ENCODE data around the gene RASSF8. TPM values are rescaled to one million over a fixed set of nuclear protein-coding genes. Genes with fewer than 3 reads are reported as not detected.
A peak's percentile ranks its signal among the peaks of the same experiment; 100 is the strongest.

RASSF8 gene
- total RNA-seq, 1 experiment from 2014 or later: 9.2 TPM

DNA sequence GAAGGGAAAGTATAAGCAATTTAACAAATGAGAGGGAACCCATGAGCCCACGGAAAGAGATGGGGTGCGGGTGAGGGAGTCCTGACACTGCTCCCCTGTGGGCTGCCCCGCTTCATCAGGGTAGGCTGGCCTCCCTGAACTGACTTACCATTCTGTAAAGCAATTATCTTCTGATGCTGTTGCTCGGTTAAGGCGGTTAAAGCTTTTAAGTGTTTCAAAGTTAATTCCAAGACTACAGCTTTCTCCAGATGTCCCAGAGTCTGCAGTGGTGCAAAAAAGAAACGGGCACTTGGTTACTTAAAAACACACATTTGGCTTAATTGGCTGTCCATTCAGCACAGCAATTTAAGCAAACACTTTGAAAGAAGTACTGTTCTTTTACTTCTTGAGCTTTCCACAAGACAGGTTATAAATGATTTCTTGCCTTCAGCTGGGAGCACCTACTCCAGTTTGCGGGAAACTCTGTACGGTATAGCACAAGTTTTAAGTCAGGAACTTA is 165.0 kb downstream of the RASSF8 start:
- Histone ChIP-seq H3K9me2 (ENCODE audit: insufficient read depth) (no peaks in the 10 kb centered on the region), H3K27me3 (ENCODE audit: insufficient read depth, low read length) (peaks cover 11% of the 10 kb centered on the region; the same call in 1 of the 2 replicates)
- POLR2A ChIA-PET: no interaction called here

More for the DNA sequence above, 165.0 kb downstream of the RASSF8 start:
- ATAC-seq (no peak), DNase-seq (ENCODE audit: low read depth, low spot score) (no peak)
- TF ChIP-seq RAD21 (IDR thresholded peaks at IDR 0.05; ENCODE audit: low read depth) (no peak), FOSL1 (IDR thresholded peaks at IDR 0.05; ENCODE audit: low read depth) (no peak), ZNF274 (IDR thresholded peaks at IDR 0.05; ENCODE audit: low read depth, low read length) (no peak), SIN3A (IDR thresholded peaks at IDR 0.05; ENCODE audit: low read depth) (no peak), EZH2 (IDR thresholded peaks at IDR 0.05) (no peak), EZH2phosphoT487 (IDR thresholded peaks at IDR 0.05; ENCODE audit: borderline replicate concordance) (no peak), ELF1 (IDR thresholded peaks at IDR 0.05; ENCODE audit: borderline replicate concordance, low read depth) (no peak), POLR2A (IDR thresholded peaks at IDR 0.05; ENCODE audit: borderline replicate concordance, extremely low read depth, insufficient read depth, insufficient read length) (no peak), SRF (IDR thresholded peaks at IDR 0.05; ENCODE audit: low read depth) (no peak), CBX3 (IDR thresholded peaks at IDR 0.05; ENCODE audit: low read depth) (no peak), SP1 (IDR thresholded peaks at IDR 0.05; ENCODE audit: low read depth) (no peak), POLR2AphosphoS5 (IDR thresholded peaks at IDR 0.05; ENCODE audit: low read depth, low read length) (no peak)
- TF ChIP-seq, protein P1, sequence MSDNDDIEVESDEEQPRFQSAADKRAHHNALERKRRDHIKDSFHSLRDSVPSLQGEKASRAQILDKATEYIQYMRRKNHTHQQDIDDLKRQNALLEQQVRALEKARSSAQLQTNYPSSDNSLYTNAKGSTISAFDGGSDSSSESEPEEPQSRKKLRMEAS (IDR thresholded peaks at IDR 0.05): no peak
- TF ChIP-seq, protein P2, sequence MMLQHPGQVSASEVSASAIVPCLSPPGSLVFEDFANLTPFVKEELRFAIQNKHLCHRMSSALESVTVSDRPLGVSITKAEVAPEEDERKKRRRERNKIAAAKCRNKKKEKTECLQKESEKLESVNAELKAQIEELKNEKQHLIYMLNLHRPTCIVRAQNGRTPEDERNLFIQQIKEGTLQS (IDR thresholded peaks at IDR 0.05): no peak
- TF ChIP-seq, protein P3, sequence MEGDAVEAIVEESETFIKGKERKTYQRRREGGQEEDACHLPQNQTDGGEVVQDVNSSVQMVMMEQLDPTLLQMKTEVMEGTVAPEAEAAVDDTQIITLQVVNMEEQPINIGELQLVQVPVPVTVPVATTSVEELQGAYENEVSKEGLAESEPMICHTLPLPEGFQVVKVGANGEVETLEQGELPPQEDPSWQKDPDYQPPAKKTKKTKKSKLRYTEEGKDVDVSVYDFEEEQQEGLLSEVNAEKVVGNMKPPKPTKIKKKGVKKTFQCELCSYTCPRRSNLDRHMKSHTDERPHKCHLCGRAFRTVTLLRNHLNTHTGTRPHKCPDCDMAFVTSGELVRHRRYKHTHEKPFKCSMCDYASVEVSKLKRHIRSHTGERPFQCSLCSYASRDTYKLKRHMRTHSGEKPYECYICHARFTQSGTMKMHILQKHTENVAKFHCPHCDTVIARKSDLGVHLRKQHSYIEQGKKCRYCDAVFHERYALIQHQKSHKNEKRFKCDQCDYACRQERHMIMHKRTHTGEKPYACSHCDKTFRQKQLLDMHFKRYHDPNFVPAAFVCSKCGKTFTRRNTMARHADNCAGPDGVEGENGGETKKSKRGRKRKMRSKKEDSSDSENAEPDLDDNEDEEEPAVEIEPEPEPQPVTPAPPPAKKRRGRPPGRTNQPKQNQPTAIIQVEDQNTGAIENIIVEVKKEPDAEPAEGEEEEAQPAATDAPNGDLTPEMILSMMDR (IDR thresholded peaks at IDR 0.05 in 2 of 3, conservative IDR thresholded peaks at IDR 0.05 in 1 of 3; ENCODE audit: borderline replicate concordance in 1 of 3, insufficient read depth in 1 of 3, low read depth in 2 of 3, low read length in 2 of 3): no peak; a peak in 1 of 6 replicates
- TF ChIP-seq, protein P4, sequence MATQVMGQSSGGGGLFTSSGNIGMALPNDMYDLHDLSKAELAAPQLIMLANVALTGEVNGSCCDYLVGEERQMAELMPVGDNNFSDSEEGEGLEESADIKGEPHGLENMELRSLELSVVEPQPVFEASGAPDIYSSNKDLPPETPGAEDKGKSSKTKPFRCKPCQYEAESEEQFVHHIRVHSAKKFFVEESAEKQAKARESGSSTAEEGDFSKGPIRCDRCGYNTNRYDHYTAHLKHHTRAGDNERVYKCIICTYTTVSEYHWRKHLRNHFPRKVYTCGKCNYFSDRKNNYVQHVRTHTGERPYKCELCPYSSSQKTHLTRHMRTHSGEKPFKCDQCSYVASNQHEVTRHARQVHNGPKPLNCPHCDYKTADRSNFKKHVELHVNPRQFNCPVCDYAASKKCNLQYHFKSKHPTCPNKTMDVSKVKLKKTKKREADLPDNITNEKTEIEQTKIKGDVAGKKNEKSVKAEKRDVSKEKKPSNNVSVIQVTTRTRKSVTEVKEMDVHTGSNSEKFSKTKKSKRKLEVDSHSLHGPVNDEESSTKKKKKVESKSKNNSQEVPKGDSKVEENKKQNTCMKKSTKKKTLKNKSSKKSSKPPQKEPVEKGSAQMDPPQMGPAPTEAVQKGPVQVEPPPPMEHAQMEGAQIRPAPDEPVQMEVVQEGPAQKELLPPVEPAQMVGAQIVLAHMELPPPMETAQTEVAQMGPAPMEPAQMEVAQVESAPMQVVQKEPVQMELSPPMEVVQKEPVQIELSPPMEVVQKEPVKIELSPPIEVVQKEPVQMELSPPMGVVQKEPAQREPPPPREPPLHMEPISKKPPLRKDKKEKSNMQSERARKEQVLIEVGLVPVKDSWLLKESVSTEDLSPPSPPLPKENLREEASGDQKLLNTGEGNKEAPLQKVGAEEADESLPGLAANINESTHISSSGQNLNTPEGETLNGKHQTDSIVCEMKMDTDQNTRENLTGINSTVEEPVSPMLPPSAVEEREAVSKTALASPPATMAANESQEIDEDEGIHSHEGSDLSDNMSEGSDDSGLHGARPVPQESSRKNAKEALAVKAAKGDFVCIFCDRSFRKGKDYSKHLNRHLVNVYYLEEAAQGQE (IDR thresholded peaks at IDR 0.05; ENCODE audit: low read depth): no peak
- Histone ChIP-seq H3K4me3 (replicated peaks in 1 of 2; ENCODE audit: low read depth in 1 of 2, low read length in 2 of 2) (peak overlapping the region in 1 of 2 experiments; percentile 61; a peak in 2 of 4 replicates), H3K4me1 (ENCODE audit: control insufficient read depth in 1 of 2, insufficient read depth in 2 of 2, low read length in 2 of 2) (peaks cover 14 to 47% of the 10 kb centered on the region in 2 experiments), H2AFZ (ENCODE audit: low read depth, low read length, poor library complexity, severe bottlenecking) (no peak overlapping the region), H3K36me3 (ENCODE audit: control insufficient read depth in 1 of 2, insufficient read depth in 2 of 2, low read length in 2 of 2) (no peaks in the 10 kb centered on the region), H3K79me2 (ENCODE audit: insufficient read depth, low read length) (no peaks in the 10 kb centered on the region), H3K9me3 (ENCODE audit: control insufficient read depth in 1 of 2, insufficient read depth in 1 of 2, low read depth in 1 of 2, low read length in 2 of 2) (no peaks in the 10 kb centered on the region), H3K9ac (ENCODE audit: low read length) (0 out of 2 replicates have a peak overlapping the region, but pooled peaks have one; percentile 51), H3K4me2 (ENCODE audit: low read length) (peak overlapping the region; percentile 86), H4K20me1 (ENCODE audit: insufficient read depth) (no peaks in the 10 kb centered on the region), H3K27ac (ENCODE audit: low read depth, low read length) (no peak overlapping the region)
- BruUV-seq (replicated peaks): no TSS peak
- ChIA-PET CTCF (interaction anchor here (1.0 to 3.3 kb wide), 5 partner anchors 9 to 578 kb away, joined by 3 to 14 read pairs (median 5); no protein-coding TSS in a partner anchor), RAD21 (ENCODE audit: low non-redundant PET in 1 of 2, low total read pairs in 2 of 2, uncharacterized antibody in 2 of 2, unreplicated experiment in 2 of 2) (interaction anchor here (1.5 to 1.9 kb wide), 2 partner anchors 10 to 578 kb away, joined by 3 to 5 read pairs; no protein-coding TSS in a partner anchor)
- intact Hi-C loops (cut with micrococcal nuclease): loop anchor here (10.0 kb wide), 1 partner anchor 181 kb away; no protein-coding TSS in a partner anchor

All from HCT116 (cell line).